Gastrocnemius medialis (tissue), 4 donors: ENCODE data around the gene THTPA. TPM values are rescaled to one million over a fixed set of nuclear protein-coding genes. Genes with fewer than 3 reads are reported as not detected.

ENCODE experiments used
- ATAC-seq, 2 donors: fragments of 150-250 bp; one replicate each; pipeline ENCODE4 v1.9.1; 2016
- DNase-seq, 2 donors: peaks; one replicate each; pipeline ENCODE4 v3.0.0-alpha.2; 2019
- H3K27ac ChIP-seq, 4 donors: fragments of 200-600 bp; sonication (generic); 1 replicate in 1 of 4; 2 replicates in 3 of 4; pipeline ENCODE4 v1.5.1; 2016 to 2018; ENCODE audit warnings: mild to moderate bottlenecking in 2 of 4, moderate library complexity in 1 of 4
- H3K27me3 ChIP-seq, 3 donors: fragments of 200-600 bp; sonication (generic) in 2 of 3; 1 replicate in 1 of 3; 2 replicates in 2 of 3; pipeline versions ENCODE4 v1.5.1 to v1.6.0; 2016 to 2019; ENCODE audit warnings: mild to moderate bottlenecking in 1 of 3, moderate library complexity in 1 of 3
- H3K36me3 ChIP-seq, 2 donors: fragments of 200-600 bp; sonication (generic) in 1 of 2; one replicate each; pipeline ENCODE4 v1.5.1; 2017 to 2018
- H3K4me1 ChIP-seq, 2 donors: fragments of 200-600 bp; sonication (generic) in 1 of 2; one replicate each; pipeline ENCODE4 v1.5.1; 2016 to 2017; ENCODE audit warnings: mild to moderate bottlenecking in 2 of 2
- H3K4me3 ChIP-seq, 4 donors: fragments of 200-600 bp; sonication (generic) in 3 of 4; 1 replicate in 1 of 4; 2 replicates in 3 of 4; pipeline ENCODE4 v1.5.1; 2016 to 2019; ENCODE audit warnings: mild to moderate bottlenecking in 2 of 4
- H3K9me3 ChIP-seq, 3 donors: fragments of 200-600 bp; sonication (generic) in 2 of 3; 1 replicate in 1 of 3; 2 replicates in 2 of 3; pipeline ENCODE4 v1.5.1; 2016 to 2019
- POLR2A ChIP-seq, 2 donors: fragments of 450-650 bp; IDR thresholded peaks; one replicate each; pipeline ENCODE4 v1.6.1; 2017; ENCODE audit warnings: antibody characterized with exemption in 2 of 2, mild to moderate bottlenecking in 2 of 2, moderate library complexity in 2 of 2
- in situ Hi-C, 4 donors: fragments of 200-750 bp; cut with MboI; loops; one replicate each; pipeline versions ENCODE4 v1.15.0 to v1.8.0; 2017; ENCODE audit warnings: low sequenced_read_pairs in 4 of 4
- intact Hi-C: fragments of 100-400 bp; cut with DNase I; formaldehyde crosslinking; loops from one replicate; pipeline ENCODE4 v1.15.1; 2023; ENCODE audit warnings: low total_unique reads
- total RNA-seq, 4 donors: library from RNA; depleted of rRNA; stranded (reverse); fragments of >200 nt; gene quantifications; one replicate each; pipeline versions ENCODE4 v1.1.0 to v1.2.3, GENCODE V29; 2016
- TF ChIP-seq, protein P1 (sequence below), 5 experiments: fragments of 450-650 bp in 3 of 5; fragments of 200-600 bp in 2 of 5; sonication (generic) in 2 of 5; IDR thresholded peaks in 4 of 5; conservative IDR thresholded peaks in 1 of 5; 1 replicate in 4 of 5; 2 replicates in 1 of 5; pipeline ENCODE4 v1.5.1; 2016 to 2019; ENCODE audit warnings: antibody characterized with exemption in 5 of 5, mild to moderate bottlenecking in 3 of 5, moderate library complexity in 3 of 5

Gene THTPA
- total RNA-seq, 4 donors from 2014 or later: 13.2 to 32.9 (median 21.4) TPM

DNA sequence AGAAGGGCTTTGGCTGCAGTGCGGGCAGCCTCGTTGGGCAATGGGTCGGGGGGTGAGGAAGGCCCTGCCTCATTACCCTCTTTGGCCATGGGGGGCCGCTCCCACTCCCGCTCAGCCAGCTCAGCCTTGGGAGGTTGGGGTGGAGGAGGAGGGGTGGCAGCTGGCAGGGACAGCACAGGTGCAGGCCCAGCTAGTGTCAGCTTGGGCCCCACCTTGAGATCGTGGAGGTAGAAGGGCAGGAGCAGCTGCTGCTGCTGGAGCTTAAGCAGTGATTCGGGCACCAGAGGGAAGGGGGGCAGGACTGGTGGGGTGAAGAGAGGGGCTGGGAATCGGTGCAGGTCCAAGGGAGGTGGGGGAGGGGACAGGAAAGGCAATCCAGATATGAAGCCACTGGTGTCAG, 30.5 kb upstream of the THTPA start:
- Histone ChIP-seq H3K27ac (no peak overlapping the region), H3K36me3 (no peaks in the 10 kb centered on the region), H3K9me3 (no peaks in the 10 kb centered on the region), H3K4me1 (no peaks in the 10 kb centered on the region), H3K27me3 (no peaks in the 10 kb centered on the region), H3K4me3 (no peak overlapping the region)
- ATAC-seq (no peak), DNase-seq (no peak)
- in situ Hi-C loops: no loop called here
- intact Hi-C loops: no loop called here
- no peak for TF ChIP-seq POLR2A (IDR thresholded peaks at IDR 0.05)
- TF ChIP-seq, protein P1, sequence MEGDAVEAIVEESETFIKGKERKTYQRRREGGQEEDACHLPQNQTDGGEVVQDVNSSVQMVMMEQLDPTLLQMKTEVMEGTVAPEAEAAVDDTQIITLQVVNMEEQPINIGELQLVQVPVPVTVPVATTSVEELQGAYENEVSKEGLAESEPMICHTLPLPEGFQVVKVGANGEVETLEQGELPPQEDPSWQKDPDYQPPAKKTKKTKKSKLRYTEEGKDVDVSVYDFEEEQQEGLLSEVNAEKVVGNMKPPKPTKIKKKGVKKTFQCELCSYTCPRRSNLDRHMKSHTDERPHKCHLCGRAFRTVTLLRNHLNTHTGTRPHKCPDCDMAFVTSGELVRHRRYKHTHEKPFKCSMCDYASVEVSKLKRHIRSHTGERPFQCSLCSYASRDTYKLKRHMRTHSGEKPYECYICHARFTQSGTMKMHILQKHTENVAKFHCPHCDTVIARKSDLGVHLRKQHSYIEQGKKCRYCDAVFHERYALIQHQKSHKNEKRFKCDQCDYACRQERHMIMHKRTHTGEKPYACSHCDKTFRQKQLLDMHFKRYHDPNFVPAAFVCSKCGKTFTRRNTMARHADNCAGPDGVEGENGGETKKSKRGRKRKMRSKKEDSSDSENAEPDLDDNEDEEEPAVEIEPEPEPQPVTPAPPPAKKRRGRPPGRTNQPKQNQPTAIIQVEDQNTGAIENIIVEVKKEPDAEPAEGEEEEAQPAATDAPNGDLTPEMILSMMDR (IDR thresholded peaks at IDR 0.05 in 4 of 5, conservative IDR thresholded peaks at IDR 0.05 in 1 of 5): no peak

DNA sequence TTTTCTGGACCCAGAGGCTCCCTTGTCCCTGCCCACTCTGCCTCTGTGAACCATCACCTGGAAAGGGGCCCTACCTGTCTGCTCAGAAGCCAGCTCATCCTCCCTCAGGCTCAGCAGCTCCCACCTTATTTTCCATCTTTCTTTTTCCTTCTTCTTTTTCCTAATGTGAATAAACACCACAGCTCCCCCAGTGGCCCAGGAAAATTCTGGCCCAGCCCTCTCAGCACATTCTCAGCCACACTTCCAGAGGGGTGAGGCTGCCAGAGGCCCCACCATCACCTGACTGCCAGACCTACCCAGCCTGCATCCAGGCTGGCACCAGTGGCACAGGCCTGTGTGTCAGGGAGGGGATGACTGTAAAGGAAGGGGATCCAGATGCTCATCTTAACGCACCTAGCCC, 27.5 kb upstream of the THTPA start:
- no peak for ATAC-seq
- intact Hi-C loops: no loop called here

DNA sequence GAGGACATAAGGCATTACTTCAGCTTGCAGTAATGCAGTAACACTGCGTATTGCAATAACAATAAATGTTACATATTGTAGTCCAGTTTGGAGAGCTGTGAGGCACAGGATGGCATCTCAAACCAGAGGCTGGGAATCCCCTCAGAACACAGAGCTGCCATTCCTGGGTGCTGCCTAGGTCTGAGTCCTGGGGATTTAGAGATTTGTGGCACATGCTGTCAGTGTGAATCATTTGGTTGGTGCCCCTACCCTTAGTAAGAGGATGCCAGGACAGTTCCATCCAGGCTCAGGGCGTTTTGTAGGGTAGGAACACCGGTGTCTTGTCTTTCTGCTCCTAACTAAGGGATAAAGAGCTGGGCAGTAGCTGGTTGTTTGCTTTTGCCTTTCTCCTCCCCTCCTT, 27.1 kb upstream of the THTPA start:
- no peak overlapping the region for H3K4me3 ChIP-seq
- no peaks in the 10 kb centered on the region for H3K36me3 ChIP-seq
- TF ChIP-seq POLR2A (IDR thresholded peaks at IDR 0.05): no peak
- TF ChIP-seq, protein P1 (IDR thresholded peaks at IDR 0.05 in 4 of 5, conservative IDR thresholded peaks at IDR 0.05 in 1 of 5): no peak
- DNase-seq (no peak), ATAC-seq (no peak)
- H3K27me3 ChIP-seq: no peaks in the 10 kb centered on the region
- no peak overlapping the region for H3K27ac ChIP-seq
- intact Hi-C loops (no loop called here), in situ Hi-C loops (no loop called here)
- H3K4me1 ChIP-seq: no peaks in the 10 kb centered on the region
- H3K9me3 ChIP-seq: no peaks in the 10 kb centered on the region

More for the DNA sequence above, 27.5 kb upstream of the THTPA start:
- no peak overlapping the region for H3K4me3 ChIP-seq
- no peak for DNase-seq
- TF ChIP-seq, protein P1 (IDR thresholded peaks at IDR 0.05 in 4 of 5, conservative IDR thresholded peaks at IDR 0.05 in 1 of 5): no peak
- TF ChIP-seq POLR2A (IDR thresholded peaks at IDR 0.05): no peak
- no peak overlapping the region for H3K27ac ChIP-seq
- no peaks in the 10 kb centered on the region for H3K36me3 ChIP-seq
- no peaks in the 10 kb centered on the region for H3K4me1 ChIP-seq
- no peaks in the 10 kb centered on the region for H3K9me3 ChIP-seq
- in situ Hi-C loops: no loop called here
- no peaks in the 10 kb centered on the region for H3K27me3 ChIP-seq

DNA sequence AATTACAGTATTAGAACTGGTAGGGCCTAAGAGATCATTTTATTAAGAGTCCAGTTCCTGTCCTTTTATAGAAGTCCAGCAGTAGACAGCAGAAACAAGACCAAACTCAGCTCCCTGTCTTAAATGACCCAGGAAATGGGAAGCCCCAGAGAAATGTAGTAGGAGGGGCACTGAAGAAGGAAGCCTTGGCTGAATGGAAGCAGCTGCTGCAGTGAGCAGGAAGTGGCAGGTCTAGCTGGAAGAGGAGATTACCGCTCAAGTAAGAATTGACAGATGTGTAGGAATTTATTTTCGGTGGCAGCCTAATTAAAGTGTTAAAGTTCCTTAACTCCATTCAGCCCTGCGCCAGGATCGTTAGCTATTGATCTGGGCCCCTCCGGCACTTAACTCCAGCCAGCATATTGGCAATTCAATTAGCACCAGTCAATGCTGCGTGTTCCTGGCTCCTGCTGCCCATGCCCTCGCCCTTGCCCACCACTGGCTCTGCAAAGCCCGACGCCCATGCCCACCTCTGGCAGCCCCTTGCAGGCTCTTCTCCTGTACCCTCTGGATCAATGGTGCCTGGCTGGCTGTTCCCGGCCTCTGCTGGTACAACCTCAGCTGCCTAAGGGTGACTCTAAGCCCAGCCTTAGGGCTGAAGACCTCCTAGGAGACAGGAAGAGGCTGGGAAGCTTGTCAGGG, 25.6 kb upstream of the THTPA start:
- in situ Hi-C loops: no loop called here
- ATAC-seq (no peak), DNase-seq (no peak)

More for the DNA sequence above, 25.6 kb upstream of the THTPA start:
- Histone ChIP-seq H3K27me3 (no peaks in the 10 kb centered on the region), H3K9me3 (no peaks in the 10 kb centered on the region), H3K36me3 (no peaks in the 10 kb centered on the region), H3K4me3 (no peak overlapping the region), H3K27ac (no peak overlapping the region), H3K4me1 (no peaks in the 10 kb centered on the region)
- TF ChIP-seq POLR2A (IDR thresholded peaks at IDR 0.05): no peak
- TF ChIP-seq, protein P1 (IDR thresholded peaks at IDR 0.05 in 4 of 5, conservative IDR thresholded peaks at IDR 0.05 in 1 of 5): no peak
- intact Hi-C loops: no loop called here
